Brain pericyte (primary cell): Measurements from ENCODE around the gene ZBTB8A.

Experiments
- DNase-seq: peaks from one replicate; pipeline ENCODE4 v3.0.0-alpha.2; 2012; ENCODE audit warnings: low read depth, low spot score

The ZBTB8A gene

DNA sequence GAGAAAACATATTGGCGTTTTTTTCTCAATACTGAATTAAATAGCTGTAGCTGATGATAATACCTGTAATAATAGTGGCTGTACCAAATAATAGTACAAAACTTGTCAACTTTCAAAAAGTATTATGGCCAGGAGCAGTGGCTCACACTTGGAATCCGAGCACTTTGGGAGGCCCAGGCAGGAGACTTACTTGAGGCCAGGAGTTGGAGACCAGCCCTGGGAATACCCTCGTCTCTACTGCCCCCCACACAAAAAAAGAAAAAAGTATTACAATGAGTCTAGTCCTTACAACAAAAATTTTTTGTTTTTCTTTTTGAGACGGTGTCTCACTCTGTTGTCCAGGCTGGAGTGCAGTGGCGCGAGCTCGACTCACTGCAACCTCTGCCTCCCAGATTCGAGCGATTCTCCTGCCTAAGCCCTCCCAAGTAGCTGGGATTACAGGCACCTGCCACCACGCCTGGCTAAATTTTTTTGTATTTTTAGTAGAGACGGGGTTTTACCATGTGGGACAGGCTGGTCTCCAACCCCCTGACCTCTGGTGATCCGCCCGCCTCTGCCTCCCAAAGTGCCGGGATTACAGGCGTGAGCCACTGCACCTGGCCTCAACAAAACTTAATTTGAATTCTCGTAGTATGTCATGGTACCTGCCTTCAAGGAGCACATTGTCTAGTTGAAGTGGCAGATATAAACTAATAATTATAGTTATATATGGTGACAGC is 113.2 kb downstream of the ZBTB8A start:
- no peak for DNase-seq
